Uterus (tissue), 4 donors: ENCODE data around the gene ATAD3B. TPM values are rescaled to one million over a fixed set of nuclear protein-coding genes. Genes with fewer than 3 reads are reported as not detected.
"Not testable (repeated sequence)": the region's sequence is repeated elsewhere in the genome, so short reads cannot be mapped to it uniquely, and the experiment has no call there.

Source experiments
- DNase-seq, 2 donors: peaks; one replicate each; pipeline ENCODE4 v3.0.0-alpha.2; 2019 to 2020
- H3K27ac ChIP-seq, 2 donors: fragments of 200-600 bp; sonication (generic); 1 replicate in 1 of 2; 2 replicates in 1 of 2; pipeline ENCODE4 v1.5.1; 2016 to 2018
- H3K27me3 ChIP-seq, 2 donors: fragments of 200-600 bp; sonication (generic); one replicate each; pipeline ENCODE4 v1.5.1; 2018 to 2019; ENCODE audit warnings: control low read depth in 1 of 2
- H3K36me3 ChIP-seq, 2 donors: fragments of 200-600 bp; sonication (generic); one replicate each; pipeline ENCODE4 v1.5.1; 2019; ENCODE audit warnings: control low read depth in 1 of 2
- H3K4me1 ChIP-seq, 2 donors: fragments of 200-600 bp; sonication (generic); one replicate each; pipeline ENCODE4 v1.5.1; 2018 to 2019; ENCODE audit warnings: control low read depth in 1 of 2
- H3K4me3 ChIP-seq, 2 donors: fragments of 200-600 bp; sonication (generic); 1 replicate in 1 of 2; 2 replicates in 1 of 2; pipeline ENCODE4 v1.5.1; 2018 to 2019; ENCODE audit warnings: mild to moderate bottlenecking in 1 of 2
- H3K9me3 ChIP-seq, 2 donors: fragments of 200-600 bp; sonication (generic); one replicate each; pipeline ENCODE4 v1.5.1; 2019; ENCODE audit warnings: control low read depth in 1 of 2
- CTCF ChIP-seq, 4 experiments: fragments of 200-600 bp in 2 of 4; fragments of 450-650 bp in 2 of 4; sonication (generic) in 2 of 4; IDR thresholded peaks; one replicate each; pipeline ENCODE4 v1.5.1; 2016 to 2019; ENCODE audit warnings: antibody characterized with exemption in 4 of 4, mild to moderate bottlenecking in 2 of 4, moderate library complexity in 1 of 4
- POLR2A ChIP-seq, 2 donors: fragments of 450-650 bp; IDR thresholded peaks; one replicate each; pipeline ENCODE4 v1.6.1; 2016; ENCODE audit warnings: antibody characterized with exemption in 2 of 2, mild to moderate bottlenecking in 1 of 2, moderate library complexity in 1 of 2
- intact Hi-C: fragments of 100-400 bp; cut with DNase I; formaldehyde crosslinking; loops from one replicate; pipeline ENCODE4 v1.15.1; 2023; ENCODE audit warnings: low total_unique reads
- total RNA-seq, 4 donors: library from RNA; depleted of rRNA in 3 of 4; stranded (reverse); fragments of >200 nt in 3 of 4; gene quantifications; one replicate each; pipeline versions ENCODE4 v1.1.0 to v1.2.4, GENCODE V29; 2014 to 2023
- donor health status: DM: yes; HTN: yes; CAD: no.

The ATAD3B gene
- total RNA-seq, 4 donors from 2014 or later = 2.1 to 20.5 (median 17.8) TPM

GRCh38 chr1:1489861-1490260, 18.3 kb downstream of the ATAD3B start:
- Histone ChIP-seq H3K27me3 (no peaks in the 10 kb centered on the region), H3K4me3 (no peak overlapping the region), H3K9me3 (peaks cover 0 to 6% of the 10 kb centered on the region in 2 donors), H3K27ac (no peak overlapping the region), H3K4me1 (no peaks in the 10 kb centered on the region), H3K36me3 (no peaks in the 10 kb centered on the region)
- TF ChIP-seq CTCF (IDR thresholded peaks at IDR 0.05) = no peak
- no peak for TF ChIP-seq POLR2A (IDR thresholded peaks at IDR 0.05)
- intact Hi-C loops = no loop called here
- DNase-seq = no peak

DNA sequence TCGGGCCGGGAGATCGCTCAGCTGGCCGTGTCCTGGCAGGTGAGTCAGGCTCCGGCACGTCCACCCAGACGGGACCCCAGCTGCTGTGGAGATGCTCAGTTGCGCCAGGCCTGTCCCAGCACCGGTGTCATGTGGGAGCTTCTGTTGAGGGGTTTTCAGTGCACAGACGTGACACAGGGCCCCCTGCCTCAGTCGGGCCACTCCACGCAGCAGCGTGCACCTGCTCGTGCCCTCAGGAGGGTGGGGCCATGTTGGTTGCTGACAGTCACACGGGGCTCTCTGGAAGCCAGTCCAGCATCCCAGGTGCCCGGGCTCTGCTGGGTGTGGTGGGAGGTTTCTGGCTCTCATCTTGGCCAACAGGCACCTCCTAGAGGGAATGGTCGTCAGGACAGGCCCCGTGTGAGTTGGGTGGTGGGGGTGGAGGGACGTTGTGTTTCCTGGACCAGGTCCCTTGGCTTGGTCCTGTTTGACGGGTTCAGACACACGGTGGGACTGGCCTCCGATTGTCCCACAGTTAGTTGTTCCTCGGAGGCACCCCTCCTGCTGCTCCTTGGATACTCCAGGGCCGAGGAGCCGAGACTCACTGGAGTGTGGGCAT, 19.2 kb downstream of the ATAD3B start:
- intact Hi-C loops = no loop called here
- no peak for DNase-seq
- no peak overlapping the region for H3K4me3 ChIP-seq
- no peaks in the 10 kb centered on the region for H3K4me1 ChIP-seq
- H3K36me3 ChIP-seq = no peaks in the 10 kb centered on the region
- no peak overlapping the region for H3K27ac ChIP-seq
- peaks cover 0 to 6% of the 10 kb centered on the region in 2 donors for H3K9me3 ChIP-seq
- H3K27me3 ChIP-seq = no peaks in the 10 kb centered on the region
- TF ChIP-seq CTCF (IDR thresholded peaks at IDR 0.05) (no peak), POLR2A (IDR thresholded peaks at IDR 0.05) (no peak)

- TF ChIP-seq CTCF (IDR thresholded peaks at IDR 0.05) (no peak), POLR2A (IDR thresholded peaks at IDR 0.05) (no peak)
- no peak for DNase-seq
- Histone ChIP-seq H3K27ac (no peak overlapping the region), H3K27me3 (no peaks in the 10 kb centered on the region), H3K4me1 (no peaks in the 10 kb centered on the region), H3K9me3 (peaks cover 0 to 6% of the 10 kb centered on the region in 2 donors), H3K4me3 (no peak overlapping the region), H3K36me3 (no peaks in the 10 kb centered on the region)
- intact Hi-C loops = no loop called here
Observed at GRCh38 chr1:1491601-1492000, 20.0 kb downstream of the ATAD3B start.

DNA sequence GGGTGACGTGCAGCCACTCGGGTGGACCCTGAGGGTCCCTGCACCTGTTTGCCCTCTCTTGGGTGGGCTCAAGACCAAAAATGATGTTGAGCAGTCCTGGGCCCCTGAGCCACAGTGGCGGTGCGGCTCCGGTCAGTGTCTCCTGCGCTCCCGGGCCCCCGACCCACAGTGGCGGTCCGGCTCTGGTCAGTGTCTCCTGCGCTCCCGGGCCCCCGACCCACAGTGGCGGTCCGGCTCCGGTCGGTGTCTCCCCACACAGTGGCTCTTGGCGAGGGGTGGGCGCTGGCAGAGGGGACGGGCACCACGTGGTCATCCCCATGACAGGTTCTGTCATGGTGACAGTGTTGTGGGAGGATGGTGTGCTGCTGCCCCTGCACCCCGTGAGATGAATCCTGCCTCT, 22.7 kb downstream of the ATAD3B start:
- H3K4me1 ChIP-seq, H3K27ac ChIP-seq, intact Hi-C loops, H3K36me3 ChIP-seq, H3K27me3 ChIP-seq, H3K9me3 ChIP-seq, H3K4me3 ChIP-seq, DNase-seq: not testable (repeated sequence)

GRCh38 chr1:1495461-1495975, 24.0 kb downstream of the ATAD3B start:
- H3K36me3 ChIP-seq, intact Hi-C loops, DNase-seq, H3K4me3 ChIP-seq, H3K27ac ChIP-seq, H3K4me1 ChIP-seq, H3K9me3 ChIP-seq, H3K27me3 ChIP-seq: not testable (repeated sequence)

- intact Hi-C loops = loop anchor here (10.0 kb wide), 1 partner anchor 120 kb away; no protein-coding TSS in a partner anchor
- DNase-seq = peak; percentile 74
- H3K27me3 ChIP-seq, H3K4me1 ChIP-seq, H3K9me3 ChIP-seq, H3K36me3 ChIP-seq, H3K4me3 ChIP-seq: not testable (repeated sequence)
- TF ChIP-seq CTCF (IDR thresholded peaks at IDR 0.05) = peak; percentile 45 to 69 (median 62)
- H3K27ac ChIP-seq = peak overlapping the region; percentile 75 to 84
Observed at GRCh38 chr1:1504777-1505365, 33.3 kb downstream of the ATAD3B start.
